Sigmoid colon (tissue), 7 donors: Measurements from ENCODE around the gene STAT5A. TPM values are rescaled to one million over a fixed set of nuclear protein-coding genes. Genes with fewer than 3 reads are reported as not detected.

Experiments used
- DNase-seq: peaks from one replicate; pipeline ENCODE4 v3.0.0-alpha.2; 2019
- H3K27ac ChIP-seq, 4 donors: fragments of 200-600 bp; sonication (generic); one replicate each; pipeline ENCODE4 v1.5.1; 2016 to 2019; ENCODE audit warnings: mild to moderate bottlenecking in 1 of 4
- H3K27me3 ChIP-seq, 3 donors: fragments of 200-600 bp; sonication (generic); one replicate each; pipeline ENCODE4 v1.5.1; 2019; ENCODE audit warnings: mild to moderate bottlenecking in 1 of 3
- H3K36me3 ChIP-seq, 4 donors: fragments of 200-600 bp; sonication (generic); one replicate each; pipeline ENCODE4 v1.5.1; 2016 to 2019
- H3K4me1 ChIP-seq, 4 donors: fragments of 200-600 bp; sonication (generic); one replicate each; pipeline ENCODE4 v1.5.1; 2017 to 2019
- H3K4me3 ChIP-seq, 4 donors: fragments of 200-600 bp; sonication (generic); one replicate each; pipeline ENCODE4 v1.5.1; 2017 to 2019; ENCODE audit warnings: mild to moderate bottlenecking in 2 of 4, moderate library complexity in 1 of 4
- H3K9me3 ChIP-seq, 4 donors: fragments of 200-600 bp in 3 of 4; sonication (generic) in 3 of 4; one replicate each; pipeline versions ENCODE4 v1.5.1 to v1.6.1; 2013 to 2019
- CTCF ChIP-seq, 4 experiments: fragments of 450-650 bp in 3 of 4; fragments of 200-600 bp in 1 of 4; IDR thresholded peaks; one replicate each; pipeline ENCODE4 v1.5.1; 2016 to 2019; ENCODE audit warnings: antibody characterized with exemption in 4 of 4, mild to moderate bottlenecking in 3 of 4, moderate library complexity in 2 of 4
- EP300 ChIP-seq, 4 donors: sonication (generic); formaldehyde crosslinking; IDR thresholded peaks; one replicate each; pipeline ENCODE4 v1.6.1; 2017; ENCODE audit warnings: antibody characterized with exemption in 4 of 4
- POLR2A ChIP-seq, 2 donors: fragments of 450-650 bp; IDR thresholded peaks; one replicate each; pipeline ENCODE4 v1.6.1; 2016; ENCODE audit warnings: antibody characterized with exemption in 2 of 2, mild to moderate bottlenecking in 2 of 2, moderate library complexity in 2 of 2
- POLR2AphosphoS5 ChIP-seq, 4 donors: sonication (generic); formaldehyde crosslinking; IDR thresholded peaks; one replicate each; pipeline ENCODE4 v1.6.1; 2017; ENCODE audit warnings: antibody characterized with exemption in 4 of 4
- WGBS, 2 donors: extraction: QIAGEN DNeasy Blood & Tissue Kit; methylation state at CpG; one replicate each; pipeline ENCODE4 v1.1.7; 2013; 5-methylcytosine and 5-hydroxymethylcytosine counted together
- intact Hi-C: fragments of 100-400 bp; cut with DNase I; formaldehyde crosslinking; loops from one replicate; pipeline ENCODE4 v1.15.1; 2023
- polyA plus RNA-seq, 3 donors: library from polyadenylated mRNA; stranded (reverse); fragments of 200-250 nt; gene quantifications; one replicate each; pipeline ENCODE4 v1.2.3, GENCODE V29; 2013
- total RNA-seq, 4 donors: library from RNA; depleted of rRNA; stranded (reverse); fragments of >200 nt; gene quantifications; one replicate each; pipeline ENCODE4 v1.1.0, GENCODE V29; 2016
- donor health status: healthy with polysubstance abuse.
- donor health status: Bipolar disorder and iron deficiency.
- donor health status: healthy.

Gene STAT5A
- total and polyA plus RNA-seq, 7 donors: 7.4 to 91.0 (median 57.2) TPM

- H3K4me3 ChIP-seq: peak overlapping the region in 3 of 4 donors; percentile 30 to 43 (median 37)
- H3K4me1 ChIP-seq: peaks cover 0 to 43% (median 38%) of the 10 kb centered on the region in 4 donors
- no peaks in the 10 kb centered on the region for H3K9me3 ChIP-seq
- DNase-seq: peak; percentile 96
- peaks cover 41 to 65% (median 45%) of the 10 kb centered on the region in 4 donors for H3K36me3 ChIP-seq
- TF ChIP-seq POLR2AphosphoS5 (IDR thresholded peaks at IDR 0.05) (peak in 3 of 4 donors; percentile 67 to 69 (median 69)), CTCF (IDR thresholded peaks at IDR 0.05) (peak; percentile 45 to 66 (median 62)), POLR2A (IDR thresholded peaks at IDR 0.05) (no peak), EP300 (IDR thresholded peaks at IDR 0.05) (peak in 1 of 4 donors; percentile 5)
- intact Hi-C loops: no loop called here
- H3K27me3 ChIP-seq: no peaks in the 10 kb centered on the region
- WGBS, 2 donors: 19 to 33% methylated on average over 54 of the region's 54 CpGs
- peak overlapping the region; percentile 87 to 98 (median 91) for H3K27ac ChIP-seq
Observed at GRCh38 chr17:42312285-42313130, 24.2 kb downstream of the STAT5A start.

- no peak for DNase-seq
- peak overlapping the region in 2 of 4 donors; percentile 24 to 93 for H3K27ac ChIP-seq
- H3K36me3 ChIP-seq: peaks cover 41 to 65% (median 42%) of the 10 kb centered on the region in 4 donors
- no peaks in the 10 kb centered on the region for H3K27me3 ChIP-seq
- WGBS, 2 donors: 86 to 94% methylated on average over 4 of the region's 4 CpGs
- peaks cover 0 to 43% (median 38%) of the 10 kb centered on the region in 4 donors for H3K4me1 ChIP-seq
- TF ChIP-seq POLR2AphosphoS5 (IDR thresholded peaks at IDR 0.05) (no peak), EP300 (IDR thresholded peaks at IDR 0.05) (no peak), POLR2A (IDR thresholded peaks at IDR 0.05) (no peak), CTCF (IDR thresholded peaks at IDR 0.05) (no peak)
- no peak overlapping the region for H3K4me3 ChIP-seq
- intact Hi-C loops: no loop called here
- H3K9me3 ChIP-seq: no peaks in the 10 kb centered on the region
Observed at GRCh38 chr17:42313389-42313772, 25.1 kb downstream of the STAT5A start.

- intact Hi-C loops: no loop called here
Observed at GRCh38 chr17:42313773-42314566, 25.7 kb downstream of the STAT5A start.

More at GRCh38 chr17:42313773-42314566, 25.7 kb downstream of the STAT5A start:
- Histone ChIP-seq H3K9me3 (no peaks in the 10 kb centered on the region), H3K36me3 (peaks cover 38 to 65% (median 42%) of the 10 kb centered on the region in 4 donors), H3K4me3 (no peak overlapping the region), H3K27ac (peak overlapping the region in 3 of 4 donors; percentile 7 to 35 (median 22)), H3K27me3 (no peaks in the 10 kb centered on the region), H3K4me1 (peaks cover 0 to 41% (median 37%) of the 10 kb centered on the region in 4 donors)
- 79 to 80% methylated on average over 14 of the region's 14 CpGs for WGBS, 2 donors
- no peak for DNase-seq
- no peak for TF ChIP-seq EP300 (IDR thresholded peaks at IDR 0.05)
- TF ChIP-seq POLR2A (IDR thresholded peaks at IDR 0.05): no peak
- TF ChIP-seq CTCF (IDR thresholded peaks at IDR 0.05): no peak
- no peak for TF ChIP-seq POLR2AphosphoS5 (IDR thresholded peaks at IDR 0.05)
